Measurements from ENCODE around the gene RNASE13.
"Not testable (repeated sequence)": the region's sequence is repeated elsewhere in the genome, so short reads cannot be mapped to it uniquely, and the experiment has no call there.

DNA sequence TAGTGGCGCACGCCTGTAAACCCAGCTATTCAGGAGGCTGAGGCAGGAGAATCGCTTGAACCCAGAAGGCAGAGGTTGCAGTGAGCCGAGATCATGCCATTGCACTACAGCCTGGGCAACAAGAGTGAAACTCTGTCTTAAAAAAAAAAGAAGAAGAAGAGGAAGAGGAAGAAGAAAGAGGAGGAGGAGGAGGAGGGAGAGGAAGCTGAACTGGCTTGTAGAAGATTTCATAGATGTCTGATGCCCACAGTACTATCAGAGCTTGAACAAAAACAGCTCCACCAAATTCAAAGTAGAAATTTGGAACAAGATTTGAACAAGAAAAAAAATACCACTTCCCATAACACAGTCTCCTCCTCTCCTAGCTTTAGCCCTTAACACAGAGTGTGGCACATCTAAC, 49.0 kb downstream of the RNASE13 start:
- not testable (repeated sequence) for TF ChIP-seq CTCF, POLR2A (IDR thresholded peaks at IDR 0.05)
